Adrenal gland (tissue), 5 donors: ENCODE data around the gene SERPINF2.
"Not testable (repeated sequence)": the region's sequence is repeated elsewhere in the genome, so short reads cannot be mapped to it uniquely, and the experiment has no call there.

Experiments
- CTCF ChIP-seq, 6 experiments: fragments of 450-650 bp in 4 of 6; fragments of 200-600 bp in 2 of 6; sonication (generic) in 1 of 6; IDR thresholded peaks; 1 replicate in 5 of 6; 2 replicates in 1 of 6; pipeline versions ENCODE4 v1.5.1 to v1.8.0; 2016 to 2021; ENCODE audit warnings: antibody characterized with exemption in 6 of 6, mild to moderate bottlenecking in 2 of 6, moderate library complexity in 1 of 6
- POLR2A ChIP-seq, 2 donors: fragments of 450-650 bp; IDR thresholded peaks; one replicate each; pipeline ENCODE4 v1.6.1; 2017; ENCODE audit warnings: antibody characterized with exemption in 2 of 2, mild to moderate bottlenecking in 2 of 2, moderate library complexity in 1 of 2
- donor health status: DM: no; HTN: no; CAD: no.

- TF ChIP-seq CTCF, POLR2A (IDR thresholded peaks at IDR 0.05): not testable (repeated sequence)
Observed at GRCh38 chr17:1722022-1722421, 20.6 kb upstream of the SERPINF2 start.
